GM12891 (cell line): ENCODE data around the gene CSNK2A1.

Source experiments
- PAX5 ChIP-seq: IDR thresholded peaks from 2 replicates; pipeline ENCODE4 v1.6.1; 2011; ENCODE audit warnings: low read length, moderate library complexity, mild to moderate bottlenecking; ENCODE audit not compliant: insufficient read depth, severe bottlenecking
- POLR2A ChIP-seq: IDR thresholded peaks from 2 replicates; pipeline ENCODE4 v1.6.1; 2011; ENCODE audit warnings: low read depth, low read length, control low read depth
- POLR2AphosphoS5 ChIP-seq: IDR thresholded peaks from 2 replicates; pipeline ENCODE4 v1.6.1; 2011; ENCODE audit warnings: low read depth, low read length, control low read depth
- SPI1 ChIP-seq: IDR thresholded peaks from 2 replicates; pipeline ENCODE4 v1.6.1; 2011; ENCODE audit warnings: low read depth, low read length, control low read depth
- TAF1 ChIP-seq: IDR thresholded peaks from 2 replicates; pipeline ENCODE4 v1.6.1; 2011; ENCODE audit warnings: low read depth, low read length, control low read depth

- TF ChIP-seq POLR2A, result no peak
- no peak for TF ChIP-seq PAX5
- no peak for TF ChIP-seq POLR2AphosphoS5
- no peak for TF ChIP-seq TAF1
- no peak for TF ChIP-seq SPI1
Observed at GRCh38 chr20:472137-472846, 71.3 kb downstream of the CSNK2A1 start.
